Esophagus mucosa (tissue), 1 donor: ENCODE data around the gene MCHR1. TPM values are rescaled to one million over a fixed set of nuclear protein-coding genes. Genes with fewer than 3 reads are reported as not detected.
"Not testable (repeated sequence)": the region's sequence is repeated elsewhere in the genome, so short reads cannot be mapped to it uniquely, and the experiment has no call there.

ENCODE experiments used
- ATAC-seq: fragments of 200-7000 bp; cut with Tn5 transposase; one replicate; pipeline ENCODE4 v1.9.1; 2020
- total RNA-seq: library from RNA; stranded (reverse); gene quantifications from one replicate; pipeline ENCODE4 v1.2.4, GENCODE V29; 2023
- donor health status: DM: yes; HTN: yes; CAD: no.

MCHR1 gene
- total RNA-seq, result not detected

GRCh38 chr22:40679249-40679963, at the start of gene MCHR1:
Gene MCHR1 (plus strand): TSS chr22:40679484. CDS start chr22:40679653, 169 bp downstream.
- ATAC-seq, result no peak

- ATAC-seq, result no peak
These were observed 47.4 kb upstream of the MCHR1 start for GRCh38 chr22:40631925-40632324.

- ATAC-seq, result no peak
These were observed 46.2 kb upstream of the MCHR1 start for GRCh38 chr22:40633036-40633435.

- no peak for ATAC-seq
These were observed 45.0 kb upstream of the MCHR1 start for GRCh38 chr22:40634119-40634903.

GRCh38 chr22:40635043-40635939, 44.0 kb upstream of the MCHR1 start:
- no peak for ATAC-seq

- ATAC-seq, result peak; percentile 41
These were observed 43.3 kb upstream of the MCHR1 start for GRCh38 chr22:40635940-40636379.

- peak; percentile 97 for ATAC-seq
These were observed 42.7 kb upstream of the MCHR1 start, which contains the start of gene MRTFA for GRCh38 chr22:40636380-40637182. Gene MRTFA (minus strand): TSS chr22:40636719.

- peak; percentile 49 for ATAC-seq
These were observed 41.8 kb upstream of the MCHR1 start for GRCh38 chr22:40637183-40638150.

GRCh38 chr22:40638261-40638660, 41.0 kb upstream of the MCHR1 start:
- ATAC-seq, result no peak

- no peak for ATAC-seq
These were observed 38.0 kb upstream of the MCHR1 start for GRCh38 chr22:40641269-40641668.

GRCh38 chr22:40642316-40642715, 37.0 kb upstream of the MCHR1 start:
- ATAC-seq, result no peak

GRCh38 chr22:40645579-40646197, 33.6 kb upstream of the MCHR1 start:
- ATAC-seq, result no peak

GRCh38 chr22:40648386-40648785, 30.9 kb upstream of the MCHR1 start:
- ATAC-seq, result peak; percentile 49

GRCh38 chr22:40651057-40651456, 28.2 kb upstream of the MCHR1 start:
- no peak for ATAC-seq

- peak; percentile 91 for ATAC-seq
These were observed 27.5 kb upstream of the MCHR1 start for GRCh38 chr22:40651563-40652501.

GRCh38 chr22:40653361-40653760, 25.9 kb upstream of the MCHR1 start:
- ATAC-seq, result no peak

- ATAC-seq, result peak; percentile 0
These were observed 24.6 kb upstream of the MCHR1 start for GRCh38 chr22:40654522-40655167.

GRCh38 chr22:40655941-40656340, 23.3 kb upstream of the MCHR1 start:
- ATAC-seq, result not testable (repeated sequence)
